ENCODE data around the gene ITGAV.

The ITGAV gene

DNA sequence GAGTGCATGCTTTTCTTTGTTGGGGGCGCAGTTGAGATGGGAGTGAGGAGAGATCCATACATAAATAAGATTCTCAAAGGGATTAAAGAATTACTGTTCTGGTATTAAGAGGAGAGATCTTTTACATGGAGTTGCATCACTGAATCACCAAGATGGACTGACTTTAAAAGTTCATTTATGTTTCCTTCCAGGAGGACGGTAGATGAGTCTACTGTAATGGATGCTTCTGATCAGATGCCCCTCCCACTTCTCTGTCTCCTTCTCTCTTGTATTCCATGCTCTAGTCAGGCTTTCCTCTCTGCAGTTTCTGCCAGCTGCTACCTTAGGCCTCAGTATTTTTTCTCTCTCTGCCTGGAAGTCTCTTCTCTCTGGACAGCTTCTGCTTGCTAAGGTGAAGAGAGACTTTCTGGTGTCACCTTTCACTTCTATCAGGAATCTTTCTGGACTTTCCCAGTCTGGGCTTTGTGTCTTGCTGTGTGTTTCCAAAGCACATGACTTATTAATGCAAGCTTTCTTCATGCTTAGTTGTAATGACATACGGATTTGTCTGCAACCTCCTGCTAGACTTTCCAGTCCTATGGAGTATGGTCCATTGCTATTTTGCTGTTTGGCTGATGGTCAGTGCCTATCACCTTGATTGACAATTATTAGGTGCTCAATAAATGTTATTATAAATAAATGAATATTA is 127.6 kb downstream of the ITGAV start:
- H3K4me3 ChIP-seq (ENCODE audit: low read length), result no peak overlapping the region
- DNase-seq (ENCODE audit: low read depth), result no peak
- TF ChIP-seq, protein P1, sequence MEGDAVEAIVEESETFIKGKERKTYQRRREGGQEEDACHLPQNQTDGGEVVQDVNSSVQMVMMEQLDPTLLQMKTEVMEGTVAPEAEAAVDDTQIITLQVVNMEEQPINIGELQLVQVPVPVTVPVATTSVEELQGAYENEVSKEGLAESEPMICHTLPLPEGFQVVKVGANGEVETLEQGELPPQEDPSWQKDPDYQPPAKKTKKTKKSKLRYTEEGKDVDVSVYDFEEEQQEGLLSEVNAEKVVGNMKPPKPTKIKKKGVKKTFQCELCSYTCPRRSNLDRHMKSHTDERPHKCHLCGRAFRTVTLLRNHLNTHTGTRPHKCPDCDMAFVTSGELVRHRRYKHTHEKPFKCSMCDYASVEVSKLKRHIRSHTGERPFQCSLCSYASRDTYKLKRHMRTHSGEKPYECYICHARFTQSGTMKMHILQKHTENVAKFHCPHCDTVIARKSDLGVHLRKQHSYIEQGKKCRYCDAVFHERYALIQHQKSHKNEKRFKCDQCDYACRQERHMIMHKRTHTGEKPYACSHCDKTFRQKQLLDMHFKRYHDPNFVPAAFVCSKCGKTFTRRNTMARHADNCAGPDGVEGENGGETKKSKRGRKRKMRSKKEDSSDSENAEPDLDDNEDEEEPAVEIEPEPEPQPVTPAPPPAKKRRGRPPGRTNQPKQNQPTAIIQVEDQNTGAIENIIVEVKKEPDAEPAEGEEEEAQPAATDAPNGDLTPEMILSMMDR (IDR thresholded peaks at IDR 0.05; ENCODE audit: insufficient read depth, low read depth, low read length, missing control alignments), result no peak

DNA sequence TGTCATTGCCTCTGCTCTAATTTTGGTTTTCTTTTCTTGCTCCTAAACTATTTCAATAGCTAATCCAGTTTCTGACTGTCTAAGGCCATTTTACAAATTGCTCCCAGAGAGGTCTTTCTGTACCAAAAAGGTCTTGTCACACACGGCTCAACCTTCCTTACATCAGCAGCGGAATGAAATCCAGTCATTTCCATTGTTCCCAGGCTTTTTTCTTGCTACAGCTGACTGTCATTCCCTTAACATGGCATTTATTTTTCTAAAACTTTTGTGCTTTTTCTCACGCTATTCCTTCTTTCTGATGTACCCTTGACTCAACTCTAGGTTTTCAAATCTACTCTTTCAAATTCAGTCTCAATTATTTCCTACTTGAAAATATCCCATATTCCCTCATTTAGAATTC is 128.3 kb downstream of the ITGAV start:
- TF ChIP-seq, protein P1 (IDR thresholded peaks at IDR 0.05; ENCODE audit: insufficient read depth, low read depth, low read length, missing control alignments), result no peak
- no peak overlapping the region for H3K4me3 ChIP-seq (ENCODE audit: low read length)
- no peak for DNase-seq (ENCODE audit: low read depth)

DNA sequence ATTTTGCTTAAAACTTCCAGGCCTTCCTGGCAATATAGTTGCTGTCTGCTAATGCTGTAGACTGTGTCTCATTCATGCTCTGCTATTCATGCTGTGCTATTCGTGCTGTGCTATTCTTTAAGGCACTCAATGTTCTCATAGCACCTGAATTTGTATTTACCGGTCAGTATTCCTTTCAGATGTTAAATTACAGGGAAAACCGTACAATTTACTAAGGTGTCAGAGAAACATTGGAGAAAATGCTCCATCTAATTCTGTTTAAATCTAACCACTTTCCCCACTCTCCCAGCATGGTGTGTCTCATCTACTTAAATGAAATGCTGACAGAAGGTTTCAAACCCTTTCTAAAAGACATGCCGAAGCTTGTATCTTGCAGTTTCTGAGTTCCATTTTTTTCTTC is 129.0 kb downstream of the ITGAV start:
- no peak overlapping the region for H3K4me3 ChIP-seq (ENCODE audit: low read length)
- TF ChIP-seq, protein P1 (IDR thresholded peaks at IDR 0.05; ENCODE audit: insufficient read depth, low read depth, low read length, missing control alignments), result no peak
- peak; percentile 15 for DNase-seq (ENCODE audit: low read depth)

DNA sequence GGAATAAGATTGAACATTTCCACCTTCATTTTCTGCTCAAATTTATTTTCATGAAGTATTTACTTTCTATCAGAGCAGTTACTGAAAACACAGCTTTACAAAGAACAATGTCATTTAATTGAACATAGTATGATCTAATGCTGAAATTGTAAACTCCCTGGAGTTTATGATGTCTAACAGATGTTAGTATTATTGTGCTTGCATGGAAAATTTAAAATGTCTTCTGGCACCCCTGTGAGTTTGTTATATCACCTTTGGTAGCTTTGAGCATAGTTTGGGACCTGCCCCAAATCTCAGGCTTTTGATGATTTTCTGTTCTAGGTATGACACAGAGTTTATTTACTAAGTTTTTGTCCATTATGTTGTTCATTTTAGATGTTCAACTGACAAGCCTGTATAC is 132.1 kb downstream of the ITGAV start:
- DNase-seq (ENCODE audit: low read depth), result no peak
- TF ChIP-seq, protein P1 (IDR thresholded peaks at IDR 0.05; ENCODE audit: insufficient read depth, low read depth, low read length, missing control alignments), result no peak
- H3K4me3 ChIP-seq (ENCODE audit: low read length), result no peak overlapping the region

DNA sequence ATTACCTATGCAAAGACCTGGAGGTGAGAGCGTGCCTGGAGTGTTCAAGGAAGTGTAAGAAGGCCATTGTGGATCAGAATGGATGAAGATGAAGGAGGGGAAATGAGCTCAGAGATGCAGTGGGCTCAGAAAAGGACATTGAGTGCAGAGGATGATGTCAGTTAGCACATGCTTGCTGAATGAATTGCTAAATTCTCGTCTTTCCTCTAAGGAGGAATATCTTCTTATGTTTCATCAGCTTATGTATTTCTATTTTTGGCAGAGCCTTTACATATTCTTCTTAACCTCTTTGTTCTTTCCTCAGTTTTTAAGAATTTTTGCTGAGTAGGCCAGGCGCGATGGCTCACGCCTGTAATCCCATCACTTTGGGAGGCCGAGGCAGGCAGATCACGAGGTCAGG is 134.9 kb downstream of the ITGAV start:
- H3K4me3 ChIP-seq (ENCODE audit: low read length), result no peak overlapping the region
- TF ChIP-seq, protein P1 (IDR thresholded peaks at IDR 0.05; ENCODE audit: insufficient read depth, low read depth, low read length, missing control alignments), result no peak
- no peak for DNase-seq (ENCODE audit: low read depth)

DNA sequence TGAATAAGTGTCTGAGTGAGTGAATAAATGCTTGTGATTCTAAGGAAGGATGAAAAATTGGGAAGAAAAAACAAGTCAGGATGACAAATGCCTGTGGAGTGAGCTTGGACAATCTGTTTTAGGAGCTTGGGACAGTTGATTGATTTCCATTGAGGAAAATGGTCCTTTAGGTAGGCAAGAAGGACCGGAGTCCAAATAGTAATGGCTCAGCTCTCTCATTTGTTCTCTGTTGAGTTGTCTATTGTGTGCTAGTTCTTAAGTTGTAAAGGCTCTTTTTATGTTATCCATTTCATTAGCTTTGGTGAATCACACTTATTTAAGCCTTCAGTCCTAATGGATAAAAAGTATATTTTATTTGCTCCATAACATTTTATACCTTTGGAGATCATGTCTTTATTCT is 135.9 kb downstream of the ITGAV start:
- H3K4me3 ChIP-seq (ENCODE audit: low read length), result no peak overlapping the region
- TF ChIP-seq, protein P1 (IDR thresholded peaks at IDR 0.05; ENCODE audit: insufficient read depth, low read depth, low read length, missing control alignments), result no peak
- no peak for DNase-seq (ENCODE audit: low read depth)

DNA sequence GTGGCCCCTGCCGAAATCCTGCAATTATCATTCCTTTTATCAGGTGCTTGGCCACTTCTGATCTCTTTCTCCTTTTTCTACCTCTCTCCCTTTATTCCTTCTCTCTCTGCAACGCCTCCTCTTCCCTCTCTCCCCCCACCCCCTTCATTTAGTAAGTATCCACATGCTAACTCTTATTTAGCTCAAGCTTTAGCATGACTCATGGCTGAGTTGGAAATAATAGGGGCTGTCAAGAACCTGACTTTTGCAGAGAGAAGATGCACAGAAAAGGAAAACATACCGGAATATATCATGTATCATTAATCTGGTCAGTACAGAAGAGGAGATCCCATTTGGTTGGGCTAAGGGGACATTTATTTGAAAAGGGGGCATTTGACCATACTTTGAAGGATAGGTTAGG is 137.1 kb downstream of the ITGAV start:
- no peak for DNase-seq (ENCODE audit: low read depth)

More for the DNA sequence above, 137.1 kb downstream of the ITGAV start:
- H3K4me3 ChIP-seq (ENCODE audit: low read length), result no peak overlapping the region
- TF ChIP-seq, protein P1 (IDR thresholded peaks at IDR 0.05; ENCODE audit: insufficient read depth, low read depth, low read length, missing control alignments), result no peak
